ENCODE results near the gene TTLL11. TPM values are rescaled to one million over a fixed set of nuclear protein-coding genes. Genes with fewer than 3 reads are reported as not detected.
A peak's percentile ranks its signal among the peaks of the same experiment; 100 is the strongest.

The TTLL11 gene
- total and polyA plus RNA-seq, 2 experiments from 2014 or later = 5.1 to 6.3 TPM

DNA sequence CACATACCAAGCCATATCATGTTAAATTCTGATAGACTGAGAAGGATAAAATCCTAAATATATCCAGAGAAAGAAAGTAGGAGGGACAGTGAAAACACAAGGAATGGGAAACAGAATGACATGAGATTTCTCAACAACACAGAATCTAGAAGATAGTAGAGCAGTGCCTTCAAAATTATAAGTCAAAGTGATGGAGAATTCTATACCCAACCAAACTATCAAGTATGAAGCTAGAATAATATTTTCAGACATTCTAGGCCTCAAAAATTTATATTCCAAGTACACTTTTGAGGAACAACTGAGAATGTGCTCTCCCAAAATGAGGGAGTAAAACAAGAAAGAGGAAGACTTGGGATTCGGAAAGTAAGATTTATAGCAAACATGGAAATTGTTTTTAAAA, 10.9 kb upstream of the TTLL11 start:
- no peaks in the 10 kb centered on the region for H4K20me1 ChIP-seq (ENCODE audit: insufficient read depth)
- H3K36me3 ChIP-seq (ENCODE audit: low read depth) = no peaks in the 10 kb centered on the region
- no peak overlapping the region for H3K4me2 ChIP-seq (ENCODE audit: unreplicated experiment)
- no peaks in the 10 kb centered on the region for H3K9me2 ChIP-seq (ENCODE audit: insufficient read depth)
- H3K4me3 ChIP-seq = no peak overlapping the region
- no peak overlapping the region for H3K9ac ChIP-seq
- TF ChIP-seq EZH2 (IDR thresholded peaks at IDR 0.05; ENCODE audit: insufficient read depth, poor library complexity, severe bottlenecking) (no peak), EZH2phosphoT487 (IDR thresholded peaks at IDR 0.05; ENCODE audit: insufficient read depth, low read depth) (no peak)
- DNase-seq = no peak
- in situ Hi-C loops (cut with MboI) = no loop called here
- H3K27me3 ChIP-seq (replicated peaks; ENCODE audit: insufficient read depth) = no peaks in the 10 kb centered on the region
- no peaks in the 10 kb centered on the region for H3F3A ChIP-seq (ENCODE audit: insufficient read depth)
- H2AFZ ChIP-seq = no peak overlapping the region
- no peaks in the 10 kb centered on the region for H3K79me2 ChIP-seq (ENCODE audit: insufficient read depth)
- H3K9me3 ChIP-seq (ENCODE audit: low read depth) = no peaks in the 10 kb centered on the region
- WGBS, 2 experiments (ENCODE audit: low coverage in 1 of 2, low lambda C conversion rate in 2 of 2, missing lambda C conversion rate in 2 of 2) = 96 to 100% methylated on average over 1 of the region's 1 CpG
- H3K4me1 ChIP-seq (ENCODE audit: insufficient read depth) = no peaks in the 10 kb centered on the region
- H3K27ac ChIP-seq = no peak overlapping the region

GRCh38 chr9:122102156-122102555, 9.0 kb upstream of the TTLL11 start:
- TF ChIP-seq EZH2 (IDR thresholded peaks at IDR 0.05; ENCODE audit: insufficient read depth, poor library complexity, severe bottlenecking) = no peak
- no peak for TF ChIP-seq EZH2phosphoT487 (IDR thresholded peaks at IDR 0.05; ENCODE audit: insufficient read depth, low read depth)
- H4K20me1 ChIP-seq (ENCODE audit: insufficient read depth) = no peaks in the 10 kb centered on the region
- H2AFZ ChIP-seq = no peak overlapping the region
- H3F3A ChIP-seq (ENCODE audit: insufficient read depth) = no peaks in the 10 kb centered on the region
- no peaks in the 10 kb centered on the region for H3K27me3 ChIP-seq (replicated peaks; ENCODE audit: insufficient read depth)
- DNase-seq = no peak
- no peaks in the 10 kb centered on the region for H3K9me2 ChIP-seq (ENCODE audit: insufficient read depth)
- no peaks in the 10 kb centered on the region for H3K79me2 ChIP-seq (ENCODE audit: insufficient read depth)
- no peak overlapping the region for H3K4me3 ChIP-seq
- H3K4me2 ChIP-seq (ENCODE audit: unreplicated experiment) = no peak overlapping the region
- no peaks in the 10 kb centered on the region for H3K36me3 ChIP-seq (ENCODE audit: low read depth)
- no peaks in the 10 kb centered on the region for H3K9me3 ChIP-seq (ENCODE audit: low read depth)
- H3K9ac ChIP-seq = no peak overlapping the region
- in situ Hi-C loops (cut with MboI) = no loop called here
- WGBS, 2 experiments (ENCODE audit: low coverage in 1 of 2, low lambda C conversion rate in 2 of 2, missing lambda C conversion rate in 2 of 2) = 64 to 74% methylated on average over 2 of the region's 2 CpGs
- no peak overlapping the region for H3K27ac ChIP-seq
- H3K4me1 ChIP-seq (ENCODE audit: insufficient read depth) = no peaks in the 10 kb centered on the region

GRCh38 chr9:122100756-122101155, 7.6 kb upstream of the TTLL11 start:
- H3K9me2 ChIP-seq (ENCODE audit: insufficient read depth) = no peaks in the 10 kb centered on the region
- no peaks in the 10 kb centered on the region for H3K27me3 ChIP-seq (replicated peaks; ENCODE audit: insufficient read depth)
- H3K9me3 ChIP-seq (ENCODE audit: low read depth) = no peaks in the 10 kb centered on the region
- no peak for TF ChIP-seq EZH2 (IDR thresholded peaks at IDR 0.05; ENCODE audit: insufficient read depth, poor library complexity, severe bottlenecking)
- H3K4me2 ChIP-seq (ENCODE audit: unreplicated experiment) = no peak overlapping the region
- WGBS, 2 experiments (ENCODE audit: low coverage in 1 of 2, low lambda C conversion rate in 2 of 2, missing lambda C conversion rate in 2 of 2) = 80 to 82% methylated on average over 7 of the region's 7 CpGs
- no peak overlapping the region for H3K27ac ChIP-seq
- no peaks in the 10 kb centered on the region for H3K4me1 ChIP-seq (ENCODE audit: insufficient read depth)
- H3K4me3 ChIP-seq = no peak overlapping the region
- H3K36me3 ChIP-seq (ENCODE audit: low read depth) = no peaks in the 10 kb centered on the region
- H4K20me1 ChIP-seq (ENCODE audit: insufficient read depth) = no peaks in the 10 kb centered on the region
- no peak overlapping the region for H3K9ac ChIP-seq
- DNase-seq = no peak
- no peaks in the 10 kb centered on the region for H3F3A ChIP-seq (ENCODE audit: insufficient read depth)
- H2AFZ ChIP-seq = no peak overlapping the region
- in situ Hi-C loops (cut with MboI) = no loop called here
- H3K79me2 ChIP-seq (ENCODE audit: insufficient read depth) = no peaks in the 10 kb centered on the region

DNA sequence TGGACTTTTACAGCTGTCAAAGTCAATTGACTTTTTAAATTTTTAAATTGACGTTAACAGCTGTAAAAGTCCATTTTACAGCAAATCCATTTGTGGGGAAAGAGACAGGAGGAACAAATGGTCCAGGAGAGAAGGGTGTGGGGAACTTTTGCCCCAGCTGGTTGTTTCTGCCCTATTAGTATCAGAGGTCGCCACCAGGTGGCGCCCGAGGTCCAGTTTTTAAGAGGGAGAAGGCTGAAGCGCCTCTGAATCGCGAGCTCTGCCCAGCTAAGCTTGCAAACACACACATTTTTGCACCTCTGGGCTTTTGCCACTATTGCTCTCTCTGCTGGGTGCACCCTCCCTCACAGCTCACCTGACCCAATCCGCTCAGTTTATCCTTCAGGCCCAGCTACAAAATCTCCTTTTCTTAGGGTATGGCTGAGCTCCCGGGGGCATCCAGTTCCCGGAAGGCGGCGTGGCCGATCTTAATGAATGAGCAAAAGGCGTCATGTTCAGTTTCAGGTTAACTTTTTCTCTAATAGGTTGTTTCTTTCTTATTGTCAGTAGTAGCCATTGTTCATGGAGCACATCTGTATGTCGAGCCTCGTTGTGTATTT, 6.3 kb upstream of the TTLL11 start:
- no peaks in the 10 kb centered on the region for H3K9me2 ChIP-seq (ENCODE audit: insufficient read depth)
- WGBS, 2 experiments (ENCODE audit: low coverage in 1 of 2, low lambda C conversion rate in 2 of 2, missing lambda C conversion rate in 2 of 2) = 26% methylated on average over 16 of the region's 16 CpGs
- no peaks in the 10 kb centered on the region for H4K20me1 ChIP-seq (ENCODE audit: insufficient read depth)
- H2AFZ ChIP-seq = peak overlapping the region; percentile 86
- H3K9me3 ChIP-seq (ENCODE audit: low read depth) = no peaks in the 10 kb centered on the region
- no peaks in the 10 kb centered on the region for H3K27me3 ChIP-seq (replicated peaks; ENCODE audit: insufficient read depth)
- no peaks in the 10 kb centered on the region for H3F3A ChIP-seq (ENCODE audit: insufficient read depth)
- DNase-seq = peak; percentile 86
- no peak overlapping the region for H3K27ac ChIP-seq
- TF ChIP-seq EZH2 (IDR thresholded peaks at IDR 0.05; ENCODE audit: insufficient read depth, poor library complexity, severe bottlenecking) (no peak), EZH2phosphoT487 (IDR thresholded peaks at IDR 0.05; ENCODE audit: insufficient read depth, low read depth) (no peak)
- H3K9ac ChIP-seq = no peak overlapping the region
- H3K4me1 ChIP-seq (ENCODE audit: insufficient read depth) = no peaks in the 10 kb centered on the region
- in situ Hi-C loops (cut with MboI) = loop anchor here (10.0 kb wide), 1 partner anchor 245 kb away; no protein-coding TSS in a partner anchor
- H3K36me3 ChIP-seq (ENCODE audit: low read depth) = no peaks in the 10 kb centered on the region
- no peaks in the 10 kb centered on the region for H3K79me2 ChIP-seq (ENCODE audit: insufficient read depth)
- peak overlapping the region; percentile 76 for H3K4me2 ChIP-seq (ENCODE audit: unreplicated experiment)
- H3K4me3 ChIP-seq = peak overlapping the region; percentile 61
